Tibial nerve (tissue), 4 donors: ENCODE measurements around the gene NRSN2. TPM values are rescaled to one million over a fixed set of nuclear protein-coding genes. Genes with fewer than 3 reads are reported as not detected.
A peak's percentile ranks its signal among the peaks of the same experiment; 100 is the strongest.

Experiments used
- DNase-seq, 2 donors: peaks; one replicate each; pipeline ENCODE4 v3.0.0-alpha.2; 2019; ENCODE audit warnings: low spot score in 2 of 2
- H3K27ac ChIP-seq, 4 donors: fragments of 200-600 bp; sonication (generic) in 3 of 4; one replicate each; pipeline ENCODE4 v1.5.1; 2017 to 2019; ENCODE audit warnings: mild to moderate bottlenecking in 1 of 4
- H3K27me3 ChIP-seq, 2 donors: fragments of 200-600 bp; sonication (generic) in 1 of 2; one replicate each; pipeline versions ENCODE4 v1.5.1 to v1.6.0; 2017 to 2019
- H3K36me3 ChIP-seq, 3 donors: fragments of 200-600 bp; sonication (generic); one replicate each; pipeline ENCODE4 v1.5.1; 2018 to 2019
- H3K4me1 ChIP-seq, 4 donors: fragments of 200-600 bp; sonication (generic) in 3 of 4; one replicate each; pipeline ENCODE4 v1.5.1; 2017 to 2019
- H3K4me3 ChIP-seq, 4 donors: fragments of 200-600 bp; sonication (generic) in 3 of 4; one replicate each; pipeline ENCODE4 v1.5.1; 2017 to 2019; ENCODE audit warnings: mild to moderate bottlenecking in 1 of 4, moderate library complexity in 1 of 4
- H3K9me3 ChIP-seq, 4 donors: fragments of 200-600 bp; sonication (generic) in 3 of 4; one replicate each; pipeline ENCODE4 v1.5.1; 2017 to 2019
- CTCF ChIP-seq, 5 experiments: fragments of 200-600 bp in 3 of 5; fragments of 450-650 bp in 2 of 5; sonication (generic) in 3 of 5; IDR thresholded peaks; one replicate each; pipeline ENCODE4 v1.5.1; 2016 to 2019; ENCODE audit warnings: antibody characterized with exemption in 5 of 5, mild to moderate bottlenecking in 3 of 5, moderate library complexity in 2 of 5
- EP300 ChIP-seq, 2 donors: sonication (generic); formaldehyde crosslinking; IDR thresholded peaks; one replicate each; pipeline ENCODE4 v1.6.1; 2017; ENCODE audit warnings: antibody characterized with exemption in 2 of 2, mild to moderate bottlenecking in 1 of 2
- POLR2A ChIP-seq, 2 donors: fragments of 450-650 bp; IDR thresholded peaks; one replicate each; pipeline ENCODE4 v1.6.1; 2017; ENCODE audit warnings: antibody characterized with exemption in 2 of 2, mild to moderate bottlenecking in 2 of 2, moderate library complexity in 2 of 2
- WGBS, 2 donors: methylation state at CpG; one replicate each; pipeline ENCODE4 v1.1.5; 2018; 5-methylcytosine and 5-hydroxymethylcytosine counted together
- total RNA-seq, 4 donors: library from RNA; depleted of rRNA; stranded (reverse); fragments of >200 nt; gene quantifications; one replicate each; pipeline ENCODE4 v1.1.0, GENCODE V29; 2016

Gene NRSN2
- total RNA-seq, 4 donors from 2014 or later = 20.6 to 34.1 (median 26.2) TPM

DNA sequence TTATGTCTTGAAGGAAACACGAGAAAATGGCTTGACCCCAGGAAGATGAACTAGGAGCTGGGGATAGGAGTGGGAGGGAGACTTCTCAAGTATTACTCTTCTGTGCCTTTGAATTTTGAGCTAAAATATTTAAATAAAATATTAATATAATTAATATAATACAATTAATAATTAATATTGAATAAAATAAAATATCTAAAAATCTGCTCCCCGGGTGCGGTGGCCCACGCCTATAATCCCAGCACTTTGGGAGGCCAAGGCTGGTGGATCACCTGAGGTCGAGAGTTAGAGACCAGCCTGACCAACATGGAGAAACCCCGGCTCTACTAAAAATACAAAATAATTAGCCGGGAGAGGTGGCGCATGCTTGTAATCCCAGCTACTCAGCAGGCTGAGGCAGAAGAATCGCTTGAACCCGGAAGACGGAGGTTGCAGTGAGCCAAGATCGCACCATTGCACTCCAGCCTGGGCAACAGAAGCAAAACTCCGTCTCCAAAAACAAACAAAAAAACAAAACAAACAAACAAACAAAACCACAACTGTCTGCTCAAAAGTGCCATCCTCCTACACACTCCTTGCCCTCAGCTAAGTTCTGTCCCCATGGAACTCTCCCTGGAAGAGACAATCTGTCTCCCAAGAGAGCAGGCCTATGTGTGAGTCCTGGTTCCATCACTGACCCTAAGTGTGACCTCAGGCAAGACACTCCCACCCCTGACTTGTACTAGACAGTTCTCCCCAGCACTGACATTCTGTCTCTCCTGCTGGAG lies 20.0 kb downstream of the NRSN2 start:
- H3K9me3 ChIP-seq = no peaks in the 10 kb centered on the region
- TF ChIP-seq CTCF (IDR thresholded peaks at IDR 0.05) (no peak), POLR2A (IDR thresholded peaks at IDR 0.05) (no peak), EP300 (IDR thresholded peaks at IDR 0.05) (no peak)
- 71 to 85% methylated on average over 12 to 13 of the region's 13 CpGs for WGBS, 2 donors
- no peak overlapping the region for H3K4me3 ChIP-seq
- no peak overlapping the region for H3K27ac ChIP-seq
- H3K27me3 ChIP-seq = no peaks in the 10 kb centered on the region
- peaks cover 0 to 9% (median 0%) of the 10 kb centered on the region in 4 donors for H3K4me1 ChIP-seq
- H3K36me3 ChIP-seq = no peaks in the 10 kb centered on the region
- DNase-seq = no peak

- Histone ChIP-seq H3K9me3 (no peaks in the 10 kb centered on the region), H3K27me3 (no peaks in the 10 kb centered on the region), H3K27ac (no peak overlapping the region), H3K4me1 (peaks cover 0 to 5% (median 0%) of the 10 kb centered on the region in 4 donors), H3K36me3 (no peaks in the 10 kb centered on the region), H3K4me3 (no peak overlapping the region)
- 68 to 70% methylated on average over 8 of the region's 8 CpGs for WGBS, 2 donors
- TF ChIP-seq EP300 (IDR thresholded peaks at IDR 0.05) = no peak
- TF ChIP-seq CTCF (IDR thresholded peaks at IDR 0.05) = no peak
- TF ChIP-seq POLR2A (IDR thresholded peaks at IDR 0.05) = no peak
- DNase-seq = no peak
Measured at GRCh38 chr20:367486-367887, 20.6 kb downstream of the NRSN2 start.

DNA sequence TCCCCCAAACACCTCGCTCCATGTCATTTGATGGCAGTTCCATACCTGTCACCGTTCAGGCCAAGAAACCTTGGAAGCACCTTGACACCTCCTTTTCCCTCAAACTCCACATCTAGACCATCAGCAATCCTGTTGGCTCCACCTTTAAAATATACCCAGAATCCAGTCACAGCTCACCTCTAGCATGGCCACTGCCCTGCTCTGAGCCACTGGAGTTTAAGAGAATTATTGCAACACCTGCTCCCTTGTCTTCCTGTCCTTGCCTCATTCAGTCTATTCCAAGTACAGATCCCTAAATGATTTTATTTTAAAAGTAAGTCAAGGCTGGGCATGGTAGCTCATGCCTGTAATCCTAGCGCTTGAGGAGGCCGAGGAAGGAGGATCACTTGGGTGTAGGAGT lies 22.0 kb downstream of the NRSN2 start:
- Histone ChIP-seq H3K27ac (no peak overlapping the region), H3K4me1 (peaks cover 0 to 3% (median 0%) of the 10 kb centered on the region in 4 donors), H3K27me3 (no peaks in the 10 kb centered on the region), H3K4me3 (no peak overlapping the region), H3K9me3 (no peaks in the 10 kb centered on the region), H3K36me3 (no peaks in the 10 kb centered on the region)
- TF ChIP-seq POLR2A (IDR thresholded peaks at IDR 0.05) (no peak), EP300 (IDR thresholded peaks at IDR 0.05) (no peak), CTCF (IDR thresholded peaks at IDR 0.05) (no peak)
- 81 to 96% methylated on average over 4 of the region's 4 CpGs for WGBS, 2 donors
- no peak for DNase-seq

GRCh38 chr20:370151-370600 lies 23.3 kb downstream of the NRSN2 start:
- no peaks in the 10 kb centered on the region for H3K36me3 ChIP-seq
- no peaks in the 10 kb centered on the region for H3K9me3 ChIP-seq
- H3K4me3 ChIP-seq = no peak overlapping the region
- no peaks in the 10 kb centered on the region for H3K27me3 ChIP-seq
- no peak for TF ChIP-seq CTCF (IDR thresholded peaks at IDR 0.05)
- TF ChIP-seq POLR2A (IDR thresholded peaks at IDR 0.05) = no peak
- peaks cover 0 to 3% (median 0%) of the 10 kb centered on the region in 4 donors for H3K4me1 ChIP-seq
- H3K27ac ChIP-seq = no peak overlapping the region
- WGBS, 2 donors = 83 to 86% methylated on average over 7 of the region's 7 CpGs
- DNase-seq = no peak

- no peak overlapping the region for H3K4me3 ChIP-seq
- H3K27ac ChIP-seq = peak overlapping the region in 1 of 4 donors; percentile 28
- no peaks in the 10 kb centered on the region for H3K27me3 ChIP-seq
- WGBS, 2 donors = 87 to 88% methylated on average over 5 to 7 of the region's 7 CpGs
- H3K36me3 ChIP-seq = no peaks in the 10 kb centered on the region
- no peaks in the 10 kb centered on the region for H3K9me3 ChIP-seq
- peaks cover 0 to 3% (median 0%) of the 10 kb centered on the region in 4 donors for H3K4me1 ChIP-seq
- no peak for TF ChIP-seq EP300 (IDR thresholded peaks at IDR 0.05)
- TF ChIP-seq CTCF (IDR thresholded peaks at IDR 0.05) = no peak
- no peak for TF ChIP-seq POLR2A (IDR thresholded peaks at IDR 0.05)
- no peak for DNase-seq
Measured at GRCh38 chr20:370977-371754, 24.3 kb downstream of the NRSN2 start.
